Esophagus squamous epithelium (tissue), 5 donors: Measurements from ENCODE around the gene ZNF609. TPM values are rescaled to one million over a fixed set of nuclear protein-coding genes. Genes with fewer than 3 reads are reported as not detected.

Experiments
- DNase-seq: peaks from one replicate; lab custom pipeline; 2025; lab: John Stamatoyannopoulos, UW
- H3K27ac ChIP-seq, 4 donors: fragments of 200-600 bp; sonication (generic); one replicate each; pipeline ENCODE4 v1.5.1; 2016 to 2019; ENCODE audit warnings: mild to moderate bottlenecking in 1 of 4
- H3K27me3 ChIP-seq, 4 donors: fragments of 200-600 bp; sonication (generic); 1 replicate in 3 of 4; 2 replicates in 1 of 4; pipeline versions ENCODE4 v1.5.1 to v1.6.0; 2017 to 2021; ENCODE audit warnings: antibody characterized with exemption in 1 of 4
- H3K36me3 ChIP-seq, 3 donors: fragments of 200-600 bp; sonication (generic); one replicate each; pipeline ENCODE4 v1.5.1; 2016 to 2019
- H3K4me1 ChIP-seq, 3 donors: fragments of 200-600 bp; sonication (generic); one replicate each; pipeline ENCODE4 v1.5.1; 2017 to 2019
- H3K4me3 ChIP-seq, 4 donors: fragments of 200-600 bp; sonication (generic); 1 replicate in 3 of 4; 2 replicates in 1 of 4; pipeline ENCODE4 v1.5.1; 2016 to 2019; ENCODE audit warnings: mild to moderate bottlenecking in 2 of 4, moderate library complexity in 1 of 4
- H3K9me3 ChIP-seq, 3 donors: fragments of 200-600 bp; sonication (generic); one replicate each; pipeline ENCODE4 v1.5.1; 2016 to 2019
- CTCF ChIP-seq, 6 experiments: fragments of 450-650 bp in 4 of 6; fragments of 200-600 bp in 2 of 6; sonication (generic) in 2 of 6; IDR thresholded peaks; one replicate each; pipeline ENCODE4 v1.5.1; 2016 to 2019; ENCODE audit warnings: antibody characterized with exemption in 6 of 6, mild to moderate bottlenecking in 4 of 6, moderate library complexity in 4 of 6
- POLR2A ChIP-seq, 4 donors: fragments of 450-650 bp; IDR thresholded peaks; one replicate each; pipeline ENCODE4 v1.6.1; 2017; ENCODE audit warnings: antibody characterized with exemption in 4 of 4, mild to moderate bottlenecking in 4 of 4, moderate library complexity in 3 of 4
- WGBS, 2 donors: methylation state at CpG; one replicate each; pipeline ENCODE4 v1.1.5; 2018; 5-methylcytosine and 5-hydroxymethylcytosine counted together
- intact Hi-C: fragments of 100-400 bp; cut with DNase I; formaldehyde crosslinking; loops from one replicate; pipeline ENCODE4 v1.15.0; 2022
- small RNA-seq, 4 donors: library from RNA; depleted of rRNA; stranded (forward); fragments of <200 nt; gene quantifications; one replicate each; pipeline ENCODE3, GENCODE V24; 2016
- total RNA-seq, 4 donors: library from RNA; depleted of rRNA; stranded (reverse); fragments of >200 nt; gene quantifications; one replicate each; pipeline ENCODE4 v1.1.0, GENCODE V29; 2016
- donor health status: DM: yes; HTN: yes; CAD: no.

ZNF609 gene
- total RNA-seq, 4 donors from 2014 or later = 10.2 to 25.2 (median 13.8) TPM

DNA sequence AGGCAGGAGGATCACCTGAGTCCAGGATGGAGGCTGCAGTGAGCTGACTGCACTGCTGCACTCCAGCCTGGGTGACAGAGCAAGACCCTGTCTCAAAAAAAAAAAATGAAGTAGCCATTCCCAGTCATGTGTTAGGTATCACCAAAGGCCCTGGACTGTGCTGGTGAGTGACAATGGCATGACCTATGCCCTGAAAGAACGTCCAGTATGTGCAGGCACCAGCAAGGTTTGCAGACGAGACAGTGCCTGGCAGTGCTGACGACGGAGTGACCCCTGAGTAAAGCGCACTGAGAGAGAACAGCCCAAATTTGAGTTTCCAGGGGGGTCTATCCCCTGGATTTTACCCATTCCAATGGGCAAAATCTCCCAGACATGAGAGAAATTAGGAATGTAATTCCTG lies 269.8 kb downstream of the ZNF609 start:
- Histone ChIP-seq H3K4me3 (no peak overlapping the region), H3K9me3 (no peaks in the 10 kb centered on the region), H3K27me3 (no peaks in the 10 kb centered on the region), H3K27ac (no peak overlapping the region), H3K36me3 (no peaks in the 10 kb centered on the region), H3K4me1 (peaks cover 0 to 14% (median 3%) of the 10 kb centered on the region in 3 donors)
- TF ChIP-seq POLR2A (IDR thresholded peaks at IDR 0.05) (no peak), CTCF (IDR thresholded peaks at IDR 0.05) (no peak)
- 84 to 85% methylated on average over 5 of the region's 5 CpGs for WGBS, 2 donors
- intact Hi-C loops = no loop called here
- DNase-seq = no peak

GRCh38 chr15:64731012-64731804 lies 270.8 kb downstream of the ZNF609 start:
- no peaks in the 10 kb centered on the region for H3K36me3 ChIP-seq
- H3K4me1 ChIP-seq = peaks cover 0 to 14% (median 3%) of the 10 kb centered on the region in 3 donors
- no peaks in the 10 kb centered on the region for H3K27me3 ChIP-seq
- 17 to 19% methylated on average over 13 to 16 of the region's 16 CpGs for WGBS, 2 donors
- no peak overlapping the region for H3K4me3 ChIP-seq
- H3K9me3 ChIP-seq = no peaks in the 10 kb centered on the region
- no peak overlapping the region for H3K27ac ChIP-seq
- intact Hi-C loops = no loop called here
- peak; percentile 12 for DNase-seq
- peak; percentile 87 to 96 (median 94) for TF ChIP-seq CTCF (IDR thresholded peaks at IDR 0.05)
- TF ChIP-seq POLR2A (IDR thresholded peaks at IDR 0.05) = no peak

- 56 to 64% methylated on average over 9 of the region's 9 CpGs for WGBS, 2 donors
- DNase-seq = no peak
- no peak overlapping the region for H3K27ac ChIP-seq
Observed at GRCh38 chr15:64731805-64732151, 271.4 kb downstream of the ZNF609 start.

DNA sequence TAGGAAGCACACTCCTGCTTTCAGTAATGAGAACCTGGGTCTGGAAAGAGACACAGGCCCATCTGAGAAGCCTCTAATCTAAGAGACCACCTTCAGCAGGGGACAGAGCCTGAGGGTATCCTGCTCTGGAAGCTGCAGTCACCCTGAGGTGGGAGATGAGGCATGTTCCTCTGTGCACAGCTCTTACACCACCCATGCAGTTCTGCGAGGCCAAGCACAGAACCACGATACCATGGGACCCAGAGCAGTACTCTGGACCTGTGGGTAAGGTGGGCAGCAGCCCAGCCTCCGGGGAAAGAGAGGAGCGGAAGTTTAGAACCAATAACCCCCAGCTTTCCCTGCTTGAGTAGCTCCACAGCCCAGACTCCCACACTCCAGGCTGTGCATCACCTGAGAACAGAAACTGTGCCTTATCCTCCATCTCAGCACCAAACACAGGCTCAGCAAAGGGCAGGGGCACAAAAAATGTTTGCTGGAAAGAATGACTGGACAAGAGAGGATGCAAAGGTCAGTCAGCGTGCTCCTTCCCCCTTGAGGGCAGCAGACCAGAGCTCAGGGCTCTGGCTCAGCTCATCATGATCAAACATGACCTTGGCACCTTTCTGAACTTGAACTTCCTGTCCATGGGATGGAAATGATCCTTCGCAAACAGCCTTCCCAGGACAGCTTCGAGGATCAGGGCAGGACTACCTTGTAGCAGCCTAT lies 271.9 kb downstream of the ZNF609 start:
- intact Hi-C loops = no loop called here
- TF ChIP-seq POLR2A (IDR thresholded peaks at IDR 0.05) = no peak
- TF ChIP-seq CTCF (IDR thresholded peaks at IDR 0.05) = no peak
- H3K9me3 ChIP-seq = no peaks in the 10 kb centered on the region
- DNase-seq = no peak
- H3K4me1 ChIP-seq = peaks cover 0 to 14% (median 3%) of the 10 kb centered on the region in 3 donors
- no peak overlapping the region for H3K4me3 ChIP-seq
- H3K27ac ChIP-seq = no peak overlapping the region
- 65 to 79% methylated on average over 3 to 5 of the region's 7 CpGs for WGBS, 2 donors
- H3K27me3 ChIP-seq = no peaks in the 10 kb centered on the region
- H3K36me3 ChIP-seq = no peaks in the 10 kb centered on the region

More at GRCh38 chr15:64731805-64732151, 271.4 kb downstream of the ZNF609 start:
- intact Hi-C loops = no loop called here
- Histone ChIP-seq H3K27me3 (no peaks in the 10 kb centered on the region), H3K9me3 (no peaks in the 10 kb centered on the region), H3K4me1 (peaks cover 0 to 14% (median 3%) of the 10 kb centered on the region in 3 donors), H3K4me3 (no peak overlapping the region), H3K36me3 (no peaks in the 10 kb centered on the region)
- TF ChIP-seq CTCF (IDR thresholded peaks at IDR 0.05) (no peak), POLR2A (IDR thresholded peaks at IDR 0.05) (no peak)

Small RNA genes within 50 kb of the gene (small RNA-seq; reads per million reads assigned to genes)
- gene AC100830.2 = 0 reads per million in 4 donors
- 0 reads per million in 4 donors for gene RF00019
- gene RNU6-549P = 0 reads per million in 4 donors

Other genes with a start within 250 kb of the ZNF609 start
- 10 to 100 TPM; 15.0 to 21.4 (median 16.8) TPM for gene CSNK1G1, start 104.4 kb upstream of the ZNF609 start, total RNA-seq
- 10 to 100 TPM in 3 of 4 donors, 1 to 10 TPM in 1; 4.2 to 41.4 (median 23.1) TPM for gene PCLAF, start 79.1 kb upstream of the ZNF609 start, total RNA-seq
- gene TRIP4, start 72.7 kb upstream of the ZNF609 start, total RNA-seq = 10 to 100 TPM in 3 of 4 donors, 1 to 10 TPM in 1; 9.1 to 15.5 (median 12.8) TPM